Activated CD8-positive, alpha-beta memory T cell treated with anti-CD3 and anti-CD28 coated beads, Interleukin-2, amount 50 U/mL, for 1 hour (primary cell): Measurements from ENCODE around the gene PCNX1.

ENCODE experiments used
- DNase-seq: peaks from one replicate; pipeline ENCODE4 v3.0.0-alpha.2; 2020; ENCODE audit errors: extremely low read depth

Gene PCNX1

GRCh38 chr14:70888681-70889175, 18.5 kb upstream of the PCNX1 start:
- DNase-seq = no peak

GRCh38 chr14:70889555-70889954, 17.7 kb upstream of the PCNX1 start:
- DNase-seq = no peak

GRCh38 chr14:70890826-70891659, 16.2 kb upstream of the PCNX1 start:
- DNase-seq = no peak

- no peak for DNase-seq
These were observed 15.5 kb upstream of the PCNX1 start for GRCh38 chr14:70891737-70892136.

GRCh38 chr14:70893062-70893845, 14.0 kb upstream of the PCNX1 start:
- no peak for DNase-seq

- no peak for DNase-seq
These were observed 13.4 kb upstream of the PCNX1 start for GRCh38 chr14:70893858-70894291.

GRCh38 chr14:70894868-70895267, 12.4 kb upstream of the PCNX1 start:
- DNase-seq = no peak

- no peak for DNase-seq
These were observed 10.9 kb upstream of the PCNX1 start for GRCh38 chr14:70896317-70896716.

GRCh38 chr14:70896981-70897380, 10.3 kb upstream of the PCNX1 start:
- no peak for DNase-seq

GRCh38 chr14:70897464-70897863, 9.8 kb upstream of the PCNX1 start:
- DNase-seq = no peak

- DNase-seq = no peak
These were observed 9.0 kb upstream of the PCNX1 start for GRCh38 chr14:70898111-70898745.

- DNase-seq = no peak
These were observed 6.0 kb upstream of the PCNX1 start for GRCh38 chr14:70901269-70901668.

- no peak for DNase-seq
These were observed 5.1 kb upstream of the PCNX1 start for GRCh38 chr14:70902184-70902583.

- no peak for DNase-seq
These were observed 2.9 kb upstream of the PCNX1 start for GRCh38 chr14:70904373-70904772.

- DNase-seq = no peak
These were observed 2.0 kb upstream of the PCNX1 start for GRCh38 chr14:70905301-70905700.

- DNase-seq = no peak
These were observed 475 bp upstream of the PCNX1 start for GRCh38 chr14:70906793-70907175.

GRCh38 chr14:70907996-70908934, 1.0 kb downstream of the PCNX1 start:
- no peak for DNase-seq

- no peak for DNase-seq
These were observed 1.8 kb downstream of the PCNX1 start for GRCh38 chr14:70908935-70909641.

- no peak for DNase-seq
These were observed 2.7 kb downstream of the PCNX1 start for GRCh38 chr14:70909733-70910614.

GRCh38 chr14:70915415-70915814, 8.2 kb downstream of the PCNX1 start:
- DNase-seq = no peak
